Hindlimb muscle (tissue), 1 donor: ENCODE results near the gene DERL2. TPM values are rescaled to one million over a fixed set of nuclear protein-coding genes. Genes with fewer than 3 reads are reported as not detected.
"Not testable (repeated sequence)": the region's sequence is repeated elsewhere in the genome, so short reads cannot be mapped to it uniquely, and the experiment has no call there.

Experiments used
- DNase-seq: peaks from one replicate; pipeline ENCODE4 v3.0.0-alpha.2; 2013
- polyA plus RNA-seq: library from polyadenylated mRNA; unstranded; fragments of 120-200 nt; gene quantifications from one replicate; pipeline ENCODE4 v1.2.1, GENCODE V29; 2013; ENCODE audit not compliant: insufficient read length

DERL2 gene
- polyA plus RNA-seq, 1 donor = 43.8 TPM

- not testable (repeated sequence) for DNase-seq
These were observed 50.1 kb downstream of the DERL2 start for GRCh38 chr17:5435781-5436315.

GRCh38 chr17:5434984-5435383, 51.0 kb downstream of the DERL2 start:
- DNase-seq = no peak

- no peak for DNase-seq
These were observed 53.9 kb downstream of the DERL2 start for GRCh38 chr17:5431949-5432556.

GRCh38 chr17:5431234-5431633, 54.7 kb downstream of the DERL2 start:
- not testable (repeated sequence) for DNase-seq

- no peak for DNase-seq
These were observed 55.5 kb downstream of the DERL2 start for GRCh38 chr17:5430413-5430999.

GRCh38 chr17:5429191-5429887, 56.6 kb downstream of the DERL2 start:
- DNase-seq = no peak

- no peak for DNase-seq
These were observed 60.2 kb downstream of the DERL2 start for GRCh38 chr17:5425826-5426225.

GRCh38 chr17:5424909-5425308, 61.1 kb downstream of the DERL2 start:
- DNase-seq = no peak

GRCh38 chr17:5422505-5422904, 63.5 kb downstream of the DERL2 start:
- DNase-seq = no peak

Other genes with a start within 250 kb of the DERL2 start
- 47.7 TPM for gene RABEP1, start 203.9 kb downstream of the DERL2 start, polyA plus RNA-seq
- 50.6 TPM for gene NUP88, start 66.5 kb downstream of the DERL2 start, polyA plus RNA-seq
- 52.3 TPM for gene RPAIN, start 66.0 kb downstream of the DERL2 start, polyA plus RNA-seq
- 111 TPM for gene C1QBP, start 47.0 kb downstream of the DERL2 start, polyA plus RNA-seq
- gene DHX33, start 17.2 kb downstream of the DERL2 start, polyA plus RNA-seq = 13.6 TPM
- 23.4 TPM for gene MIS12, start 388 bp upstream of the DERL2 start, polyA plus RNA-seq
- 67.6 TPM for gene NLRP1, start 98.3 kb upstream of the DERL2 start, polyA plus RNA-seq